IMR-90 (cell line): Measurements from ENCODE around the gene TBC1D9B. TPM values are rescaled to one million over a fixed set of nuclear protein-coding genes. Genes with fewer than 3 reads are reported as not detected.

Experiments used
- ATAC-seq: fragments of 200-7000 bp; cut with Tn5 transposase; 2 replicates; pipeline ENCODE4 v1.9.1; 2020; ENCODE audit warnings: low read depth, mild to moderate bottlenecking, moderate library complexity
- BruUV-seq: library from RNA; stranded (reverse); fragments of 400-500 nt; replicated peaks from 2 replicates; lab custom pipeline; 2021; lab: Mats Ljungman, UMichigan
- CTCF ChIA-PET: fragments of 300-600 bp; formaldehyde crosslinking; extraction: SDS; loops from one replicate; lab custom pipeline; 2021; ENCODE audit warnings: antibody characterized with exemption; lab: Yijun Ruan, JAX
- POLR2A ChIA-PET: fragments of 300-600 bp; sonication (Branson Sonifier 250); formaldehyde crosslinking; loops from one replicate; lab custom pipeline; 2022; ENCODE audit warnings: antibody characterized with exemption; ENCODE audit not compliant: unreplicated experiment; lab: Charles Lee
- DNase-seq: peaks from one replicate; pipeline ENCODE4 v3.0.0; 2013
- H2AFZ ChIP-seq: replicated peaks from 2 replicates; pipeline ENCODE3; 2013; ENCODE audit warnings: low read length, mild to moderate bottlenecking; ENCODE audit not compliant: poor library complexity
- H2AK5ac ChIP-seq: 2 replicates; pipeline ENCODE4 v1.6.1; 2013; ENCODE audit warnings: low read depth, low read length, inconsistent platforms
- H2AK9ac ChIP-seq: replicated peaks from 2 replicates; pipeline ENCODE3; 2013; ENCODE audit warnings: mild to moderate bottlenecking, low read depth, low read length, moderate library complexity; ENCODE audit not compliant: poor library complexity
- H2BK120ac ChIP-seq: 2 replicates; pipeline ENCODE4 v1.6.1; 2013; ENCODE audit warnings: low read depth, low read length, inconsistent platforms
- H2BK15ac ChIP-seq: 3 replicates; pipeline ENCODE4 v1.6.1; 2013; ENCODE audit warnings: low read depth, low read length, inconsistent platforms
- H2BK20ac ChIP-seq: 2 replicates; pipeline ENCODE4 v1.6.1; 2013; ENCODE audit warnings: low read depth, mild to moderate bottlenecking, inconsistent platforms, low read length, moderate library complexity
- H2BK5ac ChIP-seq: 2 replicates; pipeline ENCODE4 v1.6.1; 2013; ENCODE audit warnings: mild to moderate bottlenecking, low read depth, low read length, inconsistent platforms; ENCODE audit not compliant: poor library complexity, severe bottlenecking
- H3K14ac ChIP-seq: replicated peaks from 2 replicates; pipeline ENCODE4 v1.6.1; 2013; ENCODE audit warnings: low read depth, low read length, inconsistent platforms
- H3K18ac ChIP-seq: 2 replicates; pipeline ENCODE4 v1.6.1; 2013; ENCODE audit warnings: low read depth, low read length, control low read depth
- H3K23ac ChIP-seq: 2 replicates; pipeline ENCODE4 v1.6.1; 2013; ENCODE audit warnings: low read depth, low read length, inconsistent platforms
- H3K27ac ChIP-seq: 2 replicates; pipeline ENCODE4 v1.5.1; 2013; ENCODE audit warnings: mild to moderate bottlenecking, control low read depth, low read length; ENCODE audit not compliant: insufficient read depth
- H3K27me3 ChIP-seq: 2 replicates; pipeline ENCODE4 v1.6.1; 2013; ENCODE audit warnings: low read length; ENCODE audit not compliant: control insufficient read depth, insufficient read depth
- H3K36me3 ChIP-seq: 2 replicates; pipeline ENCODE4 v1.6.1; 2013; ENCODE audit warnings: low read length, mixed read lengths; ENCODE audit not compliant: control insufficient read depth, insufficient read depth
- H3K4ac ChIP-seq: 2 replicates; pipeline ENCODE4 v1.6.1; 2013; ENCODE audit warnings: low read depth, low read length, inconsistent platforms
- H3K4me1 ChIP-seq: 2 replicates; pipeline ENCODE4 v1.6.1; 2013; ENCODE audit warnings: low read length, mixed read lengths; ENCODE audit not compliant: control insufficient read depth, insufficient read depth
- H3K4me2 ChIP-seq: 2 replicates; pipeline ENCODE4 v1.6.1; 2013; ENCODE audit warnings: low read depth, mild to moderate bottlenecking, control low read depth, low read length, moderate library complexity
- H3K4me3 ChIP-seq: 2 replicates; pipeline ENCODE4 v1.5.1; 2013; ENCODE audit warnings: low read depth, mild to moderate bottlenecking, control low read depth, low read length, moderate library complexity; ENCODE audit not compliant: insufficient read depth
- H3K56ac ChIP-seq: 2 replicates; pipeline ENCODE4 v1.6.1; 2013; ENCODE audit warnings: low read length, inconsistent platforms; ENCODE audit not compliant: insufficient read depth; ENCODE audit errors: extremely low read depth
- H3K79me1 ChIP-seq, 2 experiments: 2 replicates each; pipeline ENCODE4 v1.6.1; 2013; ENCODE audit warnings: low read length in 2 of 2, inconsistent platforms in 1 of 2, low read depth in 1 of 2
- H3K9ac ChIP-seq: 2 replicates; pipeline ENCODE4 v1.6.1; 2013; ENCODE audit warnings: low read depth, low read length, control low read depth
- H3K9me1 ChIP-seq: 2 replicates; pipeline ENCODE4 v1.6.1; 2013; ENCODE audit warnings: low read length, inconsistent platforms; ENCODE audit not compliant: insufficient read depth
- H3K9me3 ChIP-seq: 2 replicates; pipeline ENCODE4 v1.6.1; 2013; ENCODE audit warnings: low read length; ENCODE audit not compliant: control insufficient read depth, insufficient read depth
- H4K20me1 ChIP-seq: 2 replicates; pipeline ENCODE4 v1.6.1; 2013; ENCODE audit warnings: low read length, inconsistent platforms; ENCODE audit not compliant: insufficient read depth
- H4K5ac ChIP-seq: 2 replicates; pipeline ENCODE4 v1.6.1; 2013; ENCODE audit warnings: mild to moderate bottlenecking, low read depth, low read length, control low read depth
- H4K8ac ChIP-seq, 2 experiments: 2 replicates each; pipeline ENCODE4 v1.6.1; 2013; ENCODE audit warnings: low read depth in 2 of 2, low read length in 2 of 2, control low read depth in 1 of 2, inconsistent platforms in 1 of 2
- H4K91ac ChIP-seq: 2 replicates; pipeline ENCODE4 v1.6.1; 2013; ENCODE audit warnings: low read depth, low read length, inconsistent platforms; ENCODE audit not compliant: insufficient read depth
- BHLHE40 ChIP-seq: fragments of 150-350 bp; IDR thresholded peaks from 2 replicates; pipeline ENCODE4 v1.6.1; 2016; ENCODE audit warnings: mild to moderate bottlenecking, low read depth, low read length
- CEBPB ChIP-seq: IDR thresholded peaks from 2 replicates; pipeline ENCODE4 v1.6.1; 2012; ENCODE audit warnings: low read depth, low read length, improper control_type of control experiment
- CHD1 ChIP-seq: IDR thresholded peaks from 2 replicates; pipeline ENCODE4 v1.6.1; 2012; ENCODE audit warnings: low read depth, low read length, improper control_type of control experiment
- FOS ChIP-seq: fragments of 150-350 bp; IDR thresholded peaks from 2 replicates; pipeline ENCODE4 v1.6.1; 2016; ENCODE audit warnings: low read depth, low read length
- MAFK ChIP-seq: IDR thresholded peaks from 2 replicates; pipeline ENCODE4 v1.6.1; 2012; ENCODE audit warnings: low read depth, low read length, improper control_type of control experiment
- MAZ ChIP-seq: IDR thresholded peaks from 2 replicates; pipeline ENCODE4 v1.6.1; 2012; ENCODE audit warnings: low read depth, mild to moderate bottlenecking, low read length, improper control_type of control experiment, moderate library complexity, borderline replicate concordance
- MXI1 ChIP-seq: IDR thresholded peaks from 2 replicates; pipeline ENCODE4 v1.6.1; 2012; ENCODE audit warnings: low read depth, mild to moderate bottlenecking, low read length, moderate library complexity, borderline replicate concordance
- NFE2L2 ChIP-seq: fragments of 150-350 bp; IDR thresholded peaks from 2 replicates; pipeline ENCODE4 v1.6.1; 2016; ENCODE audit warnings: low read depth, mild to moderate bottlenecking, low read length
- POLR2A ChIP-seq: IDR thresholded peaks from 2 replicates; pipeline ENCODE4 v1.6.1; 2012; ENCODE audit warnings: mild to moderate bottlenecking, low read depth, low read length
- RAD21 ChIP-seq: IDR thresholded peaks from 2 replicates; pipeline ENCODE4 v1.6.1; 2012; ENCODE audit warnings: low read length, improper control_type of control experiment
- RCOR1 ChIP-seq: IDR thresholded peaks from 2 replicates; pipeline ENCODE4 v1.6.1; 2012; ENCODE audit warnings: mild to moderate bottlenecking, low read length, improper control_type of control experiment; ENCODE audit not compliant: insufficient replicate concordance
- RFX5 ChIP-seq: IDR thresholded peaks from 2 replicates; pipeline ENCODE4 v1.8.0; 2012; ENCODE audit warnings: low read depth, mild to moderate bottlenecking, low read length, moderate library complexity
- SMC3 ChIP-seq: fragments of 150-350 bp; IDR thresholded peaks from 2 replicates; pipeline ENCODE4 v1.6.1; 2016; ENCODE audit warnings: low read depth, mild to moderate bottlenecking, antibody characterized with exemption, low read length, moderate library complexity
- WGBS, 2 experiments: methylation state at CpG; one replicate each; pipeline versions ENCODE4 v1.1.5 to v1.1.7; 2013; ENCODE audit warnings: missing lambda C conversion rate in 2 of 2; ENCODE audit not compliant: insufficient read length in 1 of 2; ENCODE audit errors: extremely low coverage in 2 of 2; 5-methylcytosine and 5-hydroxymethylcytosine counted together
- dilution Hi-C: fragments of 300-500 bp; cut with HindIII; formaldehyde crosslinking; loops from one replicate; pipeline ENCODE4 v1.14.3; 2018; ENCODE audit warnings: low sequenced_read_pairs; ENCODE audit not compliant: unreplicated experiment
- in situ Hi-C: fragments of 300-500 bp; cut with MboI; formaldehyde crosslinking; loops from 3 replicates; pipeline ENCODE4 v1.14.3; 2019; ENCODE audit warnings: low sequenced_read_pairs, inconsistent platforms, mixed read lengths
- intact Hi-C: fragments of 100-400 bp; cut with micrococcal nuclease; formaldehyde crosslinking; loops from 2 replicates; pipeline ENCODE4 v1.10.0; 2022
- polyA plus RNA-seq, 3 experiments: library from polyadenylated mRNA; depleted of rRNA; stranded (reverse); fragments of >200 nt; gene quantifications; 2 replicates each; pipeline ENCODE4 v1.2.3, GENCODE V29; 2012; ENCODE audit warnings: low replicate concordance in 1 of 3
- total RNA-seq: library from RNA; depleted of rRNA; stranded (reverse); fragments of >200 nt; gene quantifications from 2 replicates; pipeline ENCODE4 v1.2.3, GENCODE V29; 2012
- TF ChIP-seq, protein P1 (sequence below): conservative IDR thresholded peaks from 2 replicates; pipeline ENCODE4 v1.5.1; 2012; ENCODE audit warnings: mild to moderate bottlenecking, low read depth, low read length, improper control_type of control experiment
- TF ChIP-seq, protein P2 (sequence below): fragments of 150-350 bp; IDR thresholded peaks from 2 replicates; pipeline ENCODE4 v1.6.1; 2016; ENCODE audit warnings: low read depth, mild to moderate bottlenecking, low read length, moderate library complexity, borderline replicate concordance
- TF ChIP-seq, protein P3 (sequence below): fragments of 150-350 bp; IDR thresholded peaks from 2 replicates; pipeline ENCODE4 v1.6.1; 2017; ENCODE audit warnings: mild to moderate bottlenecking, antibody characterized with exemption, low read length, low read depth

The TBC1D9B gene
- total and polyA plus RNA-seq, 2 of the 4 experiments (the other 2 are of a cell fraction): 58.6 to 78.1 TPM

GRCh38 chr5:179889885-179890284 is 17.8 kb downstream of the TBC1D9B start:
- no peak overlapping the region for H2BK5ac ChIP-seq
- H3K4me1 ChIP-seq: no peaks in the 10 kb centered on the region
- H2AK9ac ChIP-seq: no peak overlapping the region
- no peak overlapping the region for H2AK5ac ChIP-seq
- no peak overlapping the region for H3K14ac ChIP-seq
- POLR2A ChIA-PET: no interaction called here
- no peak overlapping the region for H4K5ac ChIP-seq
- H3K79me1 ChIP-seq: peaks cover 11 to 17% of the 10 kb centered on the region in 2 experiments; a peak in 3 of 4 replicates
- CTCF ChIA-PET: no interaction called here
- ATAC-seq (no peak), DNase-seq (no peak)
- no peaks in the 10 kb centered on the region; the same call in 1 of the 2 replicates for H3K9me3 ChIP-seq
- no peak overlapping the region for H3K4me3 ChIP-seq
- no peak overlapping the region for H3K23ac ChIP-seq
- no peak overlapping the region for H3K9ac ChIP-seq
- dilution Hi-C loops (no loop called here), in situ Hi-C loops (no loop called here), intact Hi-C loops (no loop called here)
- H3K9me1 ChIP-seq: 0 out of 2 replicates have a peak, but pooled peaks cover 2% of the 10 kb centered on the region
- no peak overlapping the region for H2BK20ac ChIP-seq
- no CpG with 5 or more reads among the region's 13 CpGs for WGBS, 2 experiments
- no TSS peak for BruUV-seq
- no peak overlapping the region for H3K27ac ChIP-seq
- H4K91ac ChIP-seq: no peak overlapping the region
- TF ChIP-seq POLR2A: no peak
- TF ChIP-seq NFE2L2: no peak
- TF ChIP-seq, protein P1, sequence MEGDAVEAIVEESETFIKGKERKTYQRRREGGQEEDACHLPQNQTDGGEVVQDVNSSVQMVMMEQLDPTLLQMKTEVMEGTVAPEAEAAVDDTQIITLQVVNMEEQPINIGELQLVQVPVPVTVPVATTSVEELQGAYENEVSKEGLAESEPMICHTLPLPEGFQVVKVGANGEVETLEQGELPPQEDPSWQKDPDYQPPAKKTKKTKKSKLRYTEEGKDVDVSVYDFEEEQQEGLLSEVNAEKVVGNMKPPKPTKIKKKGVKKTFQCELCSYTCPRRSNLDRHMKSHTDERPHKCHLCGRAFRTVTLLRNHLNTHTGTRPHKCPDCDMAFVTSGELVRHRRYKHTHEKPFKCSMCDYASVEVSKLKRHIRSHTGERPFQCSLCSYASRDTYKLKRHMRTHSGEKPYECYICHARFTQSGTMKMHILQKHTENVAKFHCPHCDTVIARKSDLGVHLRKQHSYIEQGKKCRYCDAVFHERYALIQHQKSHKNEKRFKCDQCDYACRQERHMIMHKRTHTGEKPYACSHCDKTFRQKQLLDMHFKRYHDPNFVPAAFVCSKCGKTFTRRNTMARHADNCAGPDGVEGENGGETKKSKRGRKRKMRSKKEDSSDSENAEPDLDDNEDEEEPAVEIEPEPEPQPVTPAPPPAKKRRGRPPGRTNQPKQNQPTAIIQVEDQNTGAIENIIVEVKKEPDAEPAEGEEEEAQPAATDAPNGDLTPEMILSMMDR: no peak
- TF ChIP-seq MAFK: no peak
- TF ChIP-seq FOS: no peak
- TF ChIP-seq, protein P2, sequence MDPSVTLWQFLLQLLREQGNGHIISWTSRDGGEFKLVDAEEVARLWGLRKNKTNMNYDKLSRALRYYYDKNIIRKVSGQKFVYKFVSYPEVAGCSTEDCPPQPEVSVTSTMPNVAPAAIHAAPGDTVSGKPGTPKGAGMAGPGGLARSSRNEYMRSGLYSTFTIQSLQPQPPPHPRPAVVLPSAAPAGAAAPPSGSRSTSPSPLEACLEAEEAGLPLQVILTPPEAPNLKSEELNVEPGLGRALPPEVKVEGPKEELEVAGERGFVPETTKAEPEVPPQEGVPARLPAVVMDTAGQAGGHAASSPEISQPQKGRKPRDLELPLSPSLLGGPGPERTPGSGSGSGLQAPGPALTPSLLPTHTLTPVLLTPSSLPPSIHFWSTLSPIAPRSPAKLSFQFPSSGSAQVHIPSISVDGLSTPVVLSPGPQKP: no peak
- TF ChIP-seq BHLHE40: no peak
- TF ChIP-seq RCOR1: no peak
- no peak for TF ChIP-seq MXI1
- TF ChIP-seq CHD1: no peak
- TF ChIP-seq CEBPB: no peak
- TF ChIP-seq, protein P3, sequence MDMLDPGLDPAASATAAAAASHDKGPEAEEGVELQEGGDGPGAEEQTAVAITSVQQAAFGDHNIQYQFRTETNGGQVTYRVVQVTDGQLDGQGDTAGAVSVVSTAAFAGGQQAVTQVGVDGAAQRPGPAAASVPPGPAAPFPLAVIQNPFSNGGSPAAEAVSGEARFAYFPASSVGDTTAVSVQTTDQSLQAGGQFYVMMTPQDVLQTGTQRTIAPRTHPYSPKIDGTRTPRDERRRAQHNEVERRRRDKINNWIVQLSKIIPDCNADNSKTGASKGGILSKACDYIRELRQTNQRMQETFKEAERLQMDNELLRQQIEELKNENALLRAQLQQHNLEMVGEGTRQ: no peak
- no peak for TF ChIP-seq RFX5
- TF ChIP-seq SMC3: no peak
- no peak for TF ChIP-seq RAD21
- TF ChIP-seq MAZ: no peak
- no peak overlapping the region for H4K8ac ChIP-seq
- H2BK15ac ChIP-seq: no peak overlapping the region
- H3K27me3 ChIP-seq: no peaks in the 10 kb centered on the region
- H2AFZ ChIP-seq: no peak overlapping the region
- H3K4ac ChIP-seq: no peak overlapping the region
- peaks cover 87% of the 10 kb centered on the region for H3K36me3 ChIP-seq
- H2BK120ac ChIP-seq: no peak overlapping the region
- H3K4me2 ChIP-seq: no peak overlapping the region
- H3K18ac ChIP-seq: no peak overlapping the region
- no peaks in the 10 kb centered on the region for H4K20me1 ChIP-seq
- no peak overlapping the region for H3K56ac ChIP-seq
